SHP77 treated with DMSO at 0.1 percent for 48 hours (cell line): ENCODE measurements around the gene KRTCAP2.
A peak's percentile ranks its signal among the peaks of the same experiment; 100 is the strongest.
"Not testable (repeated sequence)": the region's sequence is repeated elsewhere in the genome, so short reads cannot be mapped to it uniquely, and the experiment has no call there.

Experiments
- DNase-seq: peaks from one replicate; lab custom pipeline; 2025; lab: John Stamatoyannopoulos, UW

KRTCAP2 gene

DNA sequence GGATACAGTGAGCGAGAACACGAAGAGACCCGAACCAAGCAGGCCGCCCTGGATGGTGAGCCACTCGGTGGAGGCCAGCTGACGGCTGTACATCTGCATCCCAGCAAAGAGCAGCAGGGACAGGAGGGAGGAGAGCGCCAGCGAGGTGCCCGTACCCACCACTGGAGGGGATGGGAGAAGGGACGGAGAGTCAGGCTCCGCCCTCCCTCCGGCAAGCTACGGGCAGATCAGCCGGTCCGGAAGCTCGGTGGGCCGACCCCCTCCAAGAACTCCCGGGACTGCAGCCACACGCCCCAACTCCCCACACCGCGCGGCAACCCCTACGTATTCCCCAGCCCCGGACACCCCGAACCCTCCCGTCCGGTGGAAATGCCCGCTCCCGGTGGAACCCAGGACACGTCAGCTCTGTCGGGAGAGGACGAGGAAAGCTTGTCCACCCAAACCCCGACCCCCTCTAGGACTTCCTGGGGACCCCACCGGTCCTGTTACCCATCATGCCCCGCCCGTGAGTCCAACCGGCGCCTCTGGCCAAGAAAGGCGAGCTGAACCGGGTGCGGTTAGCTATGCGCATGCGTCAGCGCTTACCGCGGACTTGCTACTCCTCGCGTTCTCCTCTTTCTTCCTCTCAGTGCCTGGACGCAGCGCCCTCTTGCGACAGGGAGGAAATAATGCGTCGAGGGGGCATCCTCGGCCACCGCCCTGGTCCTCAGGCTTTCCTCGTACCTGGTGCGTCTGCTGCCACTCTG is at the start of gene KRTCAP2:
KRTCAP2 (minus strand) TSS at position 573 of the 746 bp plus-strand sequence; CDS start at position 493, 80 bp downstream.
- peak; percentile 99 for DNase-seq

GRCh38 chr1:155220211-155220965 is 47.3 kb upstream of the KRTCAP2 start:
- DNase-seq: not testable (repeated sequence)

DNA sequence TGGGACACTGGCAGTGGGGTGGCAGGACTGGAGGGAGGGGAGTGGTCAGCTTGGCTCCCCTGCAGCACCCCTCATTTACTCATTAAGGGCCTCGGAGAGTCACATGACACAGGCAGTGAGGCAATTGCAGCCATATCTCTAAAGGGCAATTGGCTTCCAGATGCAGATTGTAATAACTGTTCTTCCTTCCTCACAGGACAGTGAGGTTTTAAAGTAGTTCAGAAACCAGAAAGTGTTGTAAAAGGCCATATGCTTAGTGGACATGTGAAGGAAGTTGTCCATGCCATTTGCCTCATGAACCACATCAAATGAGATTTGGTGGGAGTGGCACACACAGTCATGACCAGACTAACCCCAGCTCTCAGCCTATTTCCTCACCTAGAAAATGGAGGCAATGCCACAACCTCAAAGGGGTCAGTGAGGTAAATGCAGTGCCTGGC is 46.5 kb upstream of the KRTCAP2 start:
- no peak for DNase-seq

DNA sequence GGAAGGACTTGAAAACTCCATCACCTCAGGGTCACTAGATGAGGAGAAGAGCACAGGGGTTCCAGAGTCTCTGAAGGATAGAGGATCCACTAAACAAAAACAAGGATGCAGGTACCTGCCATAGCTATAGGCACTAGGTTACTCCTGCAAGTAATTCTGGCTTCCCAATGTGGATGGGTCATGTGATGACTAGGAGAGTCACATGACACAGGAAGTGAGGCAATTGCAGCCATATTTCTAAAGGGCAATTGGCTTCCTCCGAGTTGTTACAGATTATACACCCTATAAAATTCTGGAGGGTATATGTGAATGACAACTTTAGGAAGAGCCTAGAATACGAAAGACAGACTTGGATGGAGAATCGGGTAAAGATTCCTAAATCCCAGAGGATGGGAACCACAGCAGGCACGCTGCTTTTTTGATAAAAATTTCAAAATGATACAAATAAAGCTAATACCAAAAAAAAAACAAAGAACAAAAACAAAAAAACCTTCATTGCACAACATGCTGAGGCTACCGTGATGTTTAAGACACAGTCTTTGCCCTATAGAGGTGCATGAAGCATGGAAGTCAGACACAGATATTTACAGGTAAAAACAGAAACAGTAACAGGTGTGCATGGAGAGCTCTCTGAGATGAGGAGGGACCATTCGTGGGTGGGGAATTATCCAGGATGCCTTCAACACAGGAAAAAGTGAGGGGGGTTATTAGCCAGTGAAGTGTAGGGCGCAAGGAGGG is 45.9 kb upstream of the KRTCAP2 start:
- DNase-seq: peak; percentile 80

DNA sequence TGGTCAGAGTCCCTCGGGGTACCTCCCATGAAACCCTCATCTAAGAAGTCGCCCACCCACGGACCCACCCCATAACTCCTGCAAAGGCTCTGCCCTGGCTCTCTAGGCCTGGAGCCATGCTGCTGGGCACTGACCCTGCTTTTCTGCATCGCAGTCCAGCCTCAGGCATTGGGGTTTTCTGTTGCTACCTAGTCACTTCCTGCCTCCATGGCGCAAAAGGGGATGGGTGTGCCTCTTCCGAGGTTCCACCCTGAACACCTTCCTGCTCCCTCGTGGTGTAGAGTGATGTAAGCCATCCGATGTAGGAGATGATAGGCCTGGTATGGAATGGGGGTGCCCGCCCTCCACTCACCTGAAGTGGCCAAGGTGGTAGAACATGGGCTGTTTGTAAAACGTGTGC is 41.6 kb upstream of the KRTCAP2 start:
- DNase-seq: not testable (repeated sequence)

GRCh38 chr1:155212051-155212440 is 38.9 kb upstream of the KRTCAP2 start:
- not testable (repeated sequence) for DNase-seq

- DNase-seq: not testable (repeated sequence)
Observed at GRCh38 chr1:155211381-155212050, 38.4 kb upstream of the KRTCAP2 start.

- DNase-seq: no peak
Observed at GRCh38 chr1:155210314-155211104, 37.4 kb upstream of the KRTCAP2 start.

GRCh38 chr1:155209312-155209721 is 36.2 kb upstream of the KRTCAP2 start:
- DNase-seq: no peak

- peak; percentile 75 for DNase-seq
Observed at GRCh38 chr1:155208541-155209311, 35.6 kb upstream of the KRTCAP2 start, which contains the start of gene MTX1. MTX1 (plus strand) TSS chr1:155208695; CDS start chr1:155208805, 110 bp downstream.

DNA sequence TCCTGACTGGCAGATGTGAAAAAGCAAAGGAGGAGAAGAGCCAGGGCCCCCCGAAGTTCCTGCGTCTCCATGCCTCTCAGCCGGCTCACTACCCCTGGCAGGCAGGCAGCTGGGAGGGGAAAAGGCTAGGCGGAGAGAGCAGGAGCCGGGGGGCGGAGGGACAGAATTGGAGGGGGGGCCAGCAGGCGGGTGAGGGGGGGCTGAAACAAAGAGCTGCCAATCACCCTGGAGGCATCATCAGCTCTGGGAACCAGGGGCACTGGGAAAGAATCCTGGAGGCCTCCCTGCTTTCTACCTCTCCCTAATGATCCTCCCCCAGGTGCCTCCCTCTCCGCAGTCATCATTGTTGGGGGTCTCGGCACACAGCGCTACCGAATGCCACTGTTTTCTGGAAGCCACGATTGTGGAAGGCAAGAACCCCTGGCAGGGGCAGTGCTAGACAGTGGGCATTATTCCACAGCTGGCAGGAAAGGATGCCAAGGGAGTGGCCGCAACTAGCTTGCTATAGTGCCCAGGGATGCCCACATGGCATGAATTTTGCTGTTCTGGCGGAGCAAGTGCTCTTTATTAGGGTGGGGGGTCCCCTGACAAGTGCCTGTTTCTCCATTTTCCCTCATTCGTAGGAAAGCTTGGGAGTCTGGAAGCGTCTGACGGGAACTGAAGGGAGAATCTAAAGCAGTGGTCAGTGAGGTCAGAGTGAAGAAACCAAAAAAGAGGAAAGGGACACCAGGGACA is 34.9 kb upstream of the KRTCAP2 start, which contains the start of gene THBS3:
THBS3 (minus strand) TSS at position 92 of the 735 bp plus-strand sequence; CDS start at position 71, 21 bp downstream.
- DNase-seq: peak; percentile 43

DNA sequence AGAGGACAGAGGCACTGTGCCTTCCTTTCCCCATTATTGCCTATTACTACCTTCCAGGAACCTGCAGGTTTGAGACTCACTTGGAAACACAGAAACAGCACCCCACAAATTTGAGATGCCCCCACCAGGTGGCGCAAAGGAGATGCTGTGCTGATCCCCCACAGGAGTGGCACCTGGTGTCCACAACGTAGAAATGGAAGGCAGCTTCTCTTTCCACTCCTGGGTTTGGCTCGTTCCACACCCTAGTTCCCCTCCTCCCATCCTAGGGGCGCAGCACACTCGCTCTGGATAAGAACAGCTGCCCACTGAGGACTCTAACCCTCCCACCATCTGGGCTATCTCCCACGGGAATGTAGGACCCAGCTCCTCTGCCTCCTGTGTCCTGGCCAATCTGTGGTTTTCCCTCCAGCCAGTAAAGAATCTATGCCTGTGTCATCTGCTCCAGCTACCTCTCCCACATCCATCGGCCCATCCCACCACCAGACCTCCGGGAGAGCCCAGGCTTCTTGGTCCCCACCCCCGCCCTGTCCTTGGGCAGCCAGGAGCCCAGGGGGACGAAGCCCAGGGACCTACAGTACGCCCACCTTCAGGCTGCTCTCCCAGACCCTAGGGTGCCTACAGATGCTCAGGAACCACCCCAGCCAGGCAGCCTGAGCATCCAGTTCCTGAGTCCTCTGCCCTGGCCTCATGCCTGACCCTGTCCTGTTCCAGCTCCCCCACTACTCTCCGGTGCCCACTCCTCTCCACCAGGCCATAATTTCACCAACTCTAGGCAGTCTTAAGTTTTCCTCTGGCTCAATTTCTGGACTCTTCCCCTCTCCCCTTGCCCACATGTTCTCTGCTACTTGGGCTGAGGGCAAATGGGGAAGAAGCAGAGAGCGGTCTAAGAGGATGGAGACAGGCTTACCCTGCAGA is 34.0 kb upstream of the KRTCAP2 start:
- peak; percentile 84 for DNase-seq

DNA sequence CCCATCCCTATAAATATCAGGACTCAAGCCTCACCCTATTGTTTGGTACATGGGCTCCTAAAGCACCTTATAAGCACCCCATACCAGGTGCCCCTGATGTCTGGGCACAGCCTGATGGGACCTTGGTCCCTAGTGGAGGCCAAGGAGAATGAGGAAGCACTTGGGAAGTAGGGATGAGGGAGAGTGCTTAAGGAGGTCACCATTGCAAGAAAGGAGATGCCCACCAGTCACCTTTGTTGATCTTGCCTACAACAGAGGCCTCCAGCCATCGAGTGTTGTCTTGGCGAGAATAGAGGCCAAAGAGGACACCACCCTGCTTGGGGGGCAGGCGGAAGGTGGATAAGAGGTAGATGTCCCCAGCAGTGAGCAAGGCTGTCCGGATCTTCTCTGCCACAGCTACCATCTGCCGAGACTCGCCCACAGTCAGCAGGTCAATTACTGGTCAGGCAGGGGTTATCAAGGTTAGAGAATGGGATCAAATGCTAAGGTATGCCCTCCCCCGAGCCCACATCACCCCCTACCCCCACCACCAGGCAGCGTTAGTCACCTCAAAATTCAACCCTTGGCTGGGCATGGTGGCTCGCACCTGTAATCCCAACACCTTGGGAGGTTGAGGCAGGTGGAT is 33.0 kb upstream of the KRTCAP2 start:
- DNase-seq: no peak

DNA sequence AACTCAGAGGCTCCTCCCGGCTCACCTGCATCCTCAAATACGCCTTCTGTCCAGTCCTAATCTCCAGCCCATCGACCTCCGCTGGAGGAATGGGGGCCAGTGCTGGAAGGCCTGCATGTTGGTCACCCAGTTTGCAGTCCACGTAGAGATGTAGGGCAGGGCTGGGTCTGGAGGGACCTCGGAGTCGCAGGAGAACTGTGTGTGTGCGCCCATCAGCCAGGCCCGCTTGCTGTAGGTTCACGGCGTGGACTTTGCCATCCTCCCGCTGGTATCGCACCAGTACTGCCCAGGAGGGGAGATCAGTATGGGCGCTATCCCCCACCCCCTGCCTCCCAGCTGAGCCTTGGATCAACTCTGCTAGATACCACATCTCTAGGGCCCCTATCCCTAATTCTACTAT is 31.9 kb upstream of the KRTCAP2 start:
- DNase-seq: no peak

GRCh38 chr1:155202731-155203515 is 29.8 kb upstream of the KRTCAP2 start:
- no peak for DNase-seq

- DNase-seq: no peak
Observed at GRCh38 chr1:155202198-155202597, 29.1 kb upstream of the KRTCAP2 start.

GRCh38 chr1:155200920-155201319 is 27.8 kb upstream of the KRTCAP2 start:
- no peak for DNase-seq
